C4-2B (cell line): Measurements from ENCODE around the gene CTSG.
"Not testable (repeated sequence)": the region's sequence is repeated elsewhere in the genome, so short reads cannot be mapped to it uniquely, and the experiment has no call there.

ENCODE experiments used
- H3K27ac ChIP-seq: fragments of 450-650 bp; 2 replicates; pipeline ENCODE4 v1.5.1; 2017
- ZFX ChIP-seq: fragments of 450-650 bp; IDR thresholded peaks from 2 replicates; pipeline ENCODE4 v1.6.1; 2017
- TF ChIP-seq, protein P1 (sequence below): fragments of 450-650 bp; conservative IDR thresholded peaks from 2 replicates; pipeline ENCODE4 v1.5.1; 2017; ENCODE audit warnings: mild to moderate bottlenecking

CTSG gene

DNA sequence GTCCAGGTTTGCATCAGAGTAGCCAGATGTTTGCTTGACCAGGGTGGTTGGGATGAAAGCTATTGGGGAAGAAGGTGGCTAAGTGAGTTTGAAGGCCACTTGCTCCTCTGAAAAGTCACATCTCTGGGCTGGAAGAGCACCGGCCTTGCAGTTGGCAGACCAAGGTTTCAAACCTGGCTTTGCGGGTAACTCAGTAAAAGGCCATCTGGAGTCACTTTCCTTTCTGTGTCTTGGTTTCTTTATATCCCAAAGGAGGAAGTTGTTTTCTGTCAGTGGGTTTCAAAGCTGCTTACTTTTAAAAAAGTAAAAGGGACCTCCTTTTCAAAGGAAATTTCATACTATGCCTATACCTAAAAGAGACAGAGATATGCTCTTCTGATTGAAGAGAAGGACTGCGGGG lies 41.8 kb downstream of the CTSG start:
- no peak overlapping the region for H3K27ac ChIP-seq
- TF ChIP-seq, protein P1, sequence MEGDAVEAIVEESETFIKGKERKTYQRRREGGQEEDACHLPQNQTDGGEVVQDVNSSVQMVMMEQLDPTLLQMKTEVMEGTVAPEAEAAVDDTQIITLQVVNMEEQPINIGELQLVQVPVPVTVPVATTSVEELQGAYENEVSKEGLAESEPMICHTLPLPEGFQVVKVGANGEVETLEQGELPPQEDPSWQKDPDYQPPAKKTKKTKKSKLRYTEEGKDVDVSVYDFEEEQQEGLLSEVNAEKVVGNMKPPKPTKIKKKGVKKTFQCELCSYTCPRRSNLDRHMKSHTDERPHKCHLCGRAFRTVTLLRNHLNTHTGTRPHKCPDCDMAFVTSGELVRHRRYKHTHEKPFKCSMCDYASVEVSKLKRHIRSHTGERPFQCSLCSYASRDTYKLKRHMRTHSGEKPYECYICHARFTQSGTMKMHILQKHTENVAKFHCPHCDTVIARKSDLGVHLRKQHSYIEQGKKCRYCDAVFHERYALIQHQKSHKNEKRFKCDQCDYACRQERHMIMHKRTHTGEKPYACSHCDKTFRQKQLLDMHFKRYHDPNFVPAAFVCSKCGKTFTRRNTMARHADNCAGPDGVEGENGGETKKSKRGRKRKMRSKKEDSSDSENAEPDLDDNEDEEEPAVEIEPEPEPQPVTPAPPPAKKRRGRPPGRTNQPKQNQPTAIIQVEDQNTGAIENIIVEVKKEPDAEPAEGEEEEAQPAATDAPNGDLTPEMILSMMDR: no peak
- no peak for TF ChIP-seq ZFX

DNA sequence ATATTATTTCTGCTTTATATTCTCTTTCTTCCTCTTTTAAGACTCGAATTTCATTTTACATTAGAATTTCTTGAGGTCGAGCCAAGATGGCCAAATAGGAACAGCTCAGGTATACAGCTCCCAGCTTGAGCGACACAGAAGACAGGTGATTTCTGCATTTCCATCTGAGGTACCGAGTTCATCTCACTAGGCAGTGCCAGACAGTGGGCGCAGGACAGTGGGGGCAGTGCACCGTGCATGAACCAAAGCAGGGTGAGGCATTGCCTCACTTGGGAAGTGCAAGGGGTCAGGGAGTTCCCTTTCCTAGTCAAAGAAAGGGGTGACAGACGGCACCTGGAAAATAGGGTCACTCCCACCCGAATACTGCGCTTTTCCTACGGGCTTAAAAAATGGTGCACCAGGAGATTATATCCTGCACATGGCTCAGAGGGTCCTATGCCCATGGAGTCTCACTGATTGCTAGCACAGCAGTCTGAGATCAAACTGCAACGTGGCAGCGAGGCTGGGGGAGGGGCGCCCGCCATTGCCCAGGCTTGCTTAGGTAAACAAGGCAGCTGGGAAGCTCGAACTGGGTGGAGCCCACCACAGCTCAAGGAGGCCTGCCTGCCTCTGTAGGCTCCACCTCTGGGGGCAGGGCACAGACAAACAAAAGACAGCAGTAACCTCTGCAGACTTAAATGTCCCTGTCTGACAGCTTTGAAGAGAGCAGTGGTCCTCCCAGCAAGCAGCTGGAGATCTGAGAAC lies 50.0 kb downstream of the CTSG start:
- not testable (repeated sequence) for H3K27ac ChIP-seq
